Amniotic epithelial cell (primary cell): Measurements from ENCODE around the gene CRYBB3.

ENCODE experiments used
- DNase-seq: peaks from one replicate; pipeline ENCODE4 v3.0.0-alpha.2; 2010; ENCODE audit warnings: low read depth

The CRYBB3 gene

GRCh38 chr22:25199731-25200520 is at the start of gene CRYBB3:
TSS of gene CRYBB3 (plus strand) at chr22:25199858. CDS start at chr22:25201397, 1,539 bp downstream.
- DNase-seq = no peak

GRCh38 chr22:25153961-25154666 is 45.5 kb upstream of the CRYBB3 start:
- DNase-seq = peak; percentile 86

DNA sequence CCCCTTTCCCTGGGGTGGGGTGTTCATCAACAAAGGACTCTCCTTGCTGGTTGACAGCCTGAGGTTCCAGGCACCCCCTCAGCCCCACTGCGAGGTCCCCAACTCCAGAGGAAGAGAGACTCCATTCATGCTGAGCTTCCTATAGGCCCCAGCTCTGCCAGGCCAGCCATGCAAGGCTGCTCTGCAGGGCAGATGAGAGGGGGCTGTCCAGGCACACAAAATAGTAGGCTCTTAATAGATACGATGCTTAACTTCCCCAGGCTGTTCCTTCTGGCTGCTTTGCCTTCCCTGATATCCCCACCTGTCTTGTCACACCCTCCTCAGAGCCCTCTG is 45.0 kb upstream of the CRYBB3 start:
- DNase-seq = no peak

DNA sequence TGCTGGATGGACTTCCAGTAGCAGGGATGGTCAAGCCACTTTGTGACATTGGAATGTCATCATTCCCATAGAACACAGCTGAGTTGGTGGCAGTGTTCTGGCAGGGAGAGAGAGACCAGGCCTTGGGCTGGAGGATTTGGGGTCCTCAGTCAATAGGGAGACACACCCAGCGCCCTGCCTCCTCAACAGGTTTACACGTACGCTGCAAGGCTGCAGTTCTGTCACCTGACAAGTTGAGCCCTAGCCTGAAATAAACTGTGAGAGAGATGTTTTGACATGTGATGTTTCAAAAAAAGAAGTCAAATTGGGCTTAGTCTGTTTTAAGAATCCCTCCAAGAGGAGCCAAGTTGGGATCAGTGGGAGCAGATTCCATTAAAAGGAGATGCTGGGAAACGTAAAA is 42.9 kb upstream of the CRYBB3 start:
- DNase-seq = no peak

DNA sequence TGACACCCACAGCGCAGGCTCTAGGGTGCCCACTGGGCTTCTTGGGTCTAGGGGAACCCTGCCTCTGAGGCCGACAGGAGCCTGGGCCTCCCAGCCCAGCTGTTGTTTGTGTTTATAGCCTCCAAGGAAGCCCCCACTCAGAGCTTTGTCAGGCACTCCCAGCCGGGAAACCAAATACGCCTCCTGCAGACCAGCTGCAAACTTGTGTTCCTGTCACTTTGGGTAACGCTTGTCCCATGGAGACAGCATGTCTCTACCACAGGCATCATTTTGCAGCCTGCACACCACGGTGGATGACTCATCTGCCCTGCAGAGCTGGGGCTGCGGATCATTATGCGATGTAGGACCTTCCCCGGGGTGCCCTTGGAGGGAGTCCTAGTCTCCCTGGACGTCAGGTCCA is 40.6 kb upstream of the CRYBB3 start:
- DNase-seq = no peak

- no peak for DNase-seq
Observed at GRCh38 chr22:25160120-25160996, 39.3 kb upstream of the CRYBB3 start.

GRCh38 chr22:25161017-25161915 is 38.4 kb upstream of the CRYBB3 start:
- no peak for DNase-seq

- no peak for DNase-seq
Observed at GRCh38 chr22:25161916-25162530, 37.6 kb upstream of the CRYBB3 start.

GRCh38 chr22:25162561-25162960 is 37.1 kb upstream of the CRYBB3 start:
- DNase-seq = no peak

- DNase-seq = no peak
Observed at GRCh38 chr22:25165785-25166184, 33.9 kb upstream of the CRYBB3 start.

DNA sequence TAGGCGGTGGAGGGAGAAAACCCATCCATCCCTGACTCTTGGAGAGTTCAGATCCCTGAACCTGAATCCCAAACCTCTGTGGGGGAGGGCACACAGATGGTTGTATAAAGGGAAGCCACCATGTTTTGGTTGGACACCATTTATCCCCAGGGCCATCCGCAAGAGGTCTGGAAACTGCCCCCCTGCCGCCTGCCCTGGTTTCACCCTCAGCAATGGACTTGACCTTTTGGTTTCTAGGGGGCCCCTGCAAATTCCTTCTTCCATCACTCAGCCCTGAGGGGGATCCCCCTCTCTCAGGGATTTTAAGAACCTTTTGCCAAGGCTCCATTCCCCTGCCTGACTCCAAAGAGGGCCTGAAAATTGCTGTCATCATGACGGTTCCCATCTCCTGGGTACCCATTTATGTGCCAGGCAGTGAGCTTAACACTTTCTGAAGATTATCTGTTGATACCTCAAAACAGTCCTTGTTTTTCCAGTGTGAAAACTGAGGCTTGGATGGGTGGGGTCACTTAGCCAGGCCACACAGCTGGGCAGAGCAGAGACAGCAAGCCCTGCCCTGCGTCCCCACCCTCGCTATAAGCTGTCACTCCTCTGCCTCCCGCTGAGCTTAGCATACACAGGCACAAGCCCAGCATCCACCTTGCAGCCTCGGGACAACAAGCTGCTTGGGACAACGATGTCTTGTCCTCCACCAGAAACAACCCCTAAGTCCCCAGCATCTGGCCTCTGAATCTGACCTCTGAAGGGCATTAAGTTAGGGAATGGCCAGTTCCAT is 33.2 kb upstream of the CRYBB3 start:
- DNase-seq = no peak

- no peak for DNase-seq
Observed at GRCh38 chr22:25167082-25167481, 32.6 kb upstream of the CRYBB3 start.

DNA sequence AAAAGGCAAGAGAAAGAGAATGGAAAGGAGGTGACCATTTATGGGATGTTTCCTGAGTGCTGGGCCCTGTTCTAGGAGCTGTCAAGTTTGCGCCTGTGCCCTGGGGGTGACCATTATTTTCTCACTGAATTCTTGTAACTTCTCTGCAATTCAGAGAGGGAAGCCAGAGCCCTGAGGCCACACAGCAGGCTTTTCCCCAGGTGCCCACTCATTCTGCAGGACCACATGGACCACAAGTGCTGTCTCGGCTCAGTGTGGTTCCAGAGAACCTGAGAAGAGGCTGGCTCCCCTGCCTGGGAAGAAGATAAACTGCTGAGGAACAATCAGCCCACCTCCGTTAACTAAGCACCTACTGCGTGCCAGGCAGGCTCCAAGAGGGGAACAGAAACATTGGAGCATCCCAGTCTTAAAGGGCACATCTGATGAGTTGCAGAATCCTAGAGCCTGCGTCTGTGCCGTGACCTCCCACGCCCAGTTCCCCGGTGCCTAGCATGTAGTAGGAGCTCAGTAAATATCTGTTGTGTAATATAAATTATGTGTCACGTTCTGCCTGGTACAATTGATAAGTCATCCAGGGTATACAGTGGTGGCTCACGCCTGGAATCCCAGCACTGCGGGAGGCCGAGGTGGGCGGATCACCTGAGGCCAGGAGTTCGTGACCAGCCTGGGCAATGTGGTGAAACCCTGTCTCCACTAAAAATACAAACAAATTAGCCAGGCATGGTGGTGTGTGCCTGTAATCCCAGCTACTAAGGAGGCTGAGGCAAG is 31.6 kb upstream of the CRYBB3 start:
- no peak for DNase-seq

- DNase-seq = no peak
Observed at GRCh38 chr22:25169278-25170031, 30.2 kb upstream of the CRYBB3 start.

DNA sequence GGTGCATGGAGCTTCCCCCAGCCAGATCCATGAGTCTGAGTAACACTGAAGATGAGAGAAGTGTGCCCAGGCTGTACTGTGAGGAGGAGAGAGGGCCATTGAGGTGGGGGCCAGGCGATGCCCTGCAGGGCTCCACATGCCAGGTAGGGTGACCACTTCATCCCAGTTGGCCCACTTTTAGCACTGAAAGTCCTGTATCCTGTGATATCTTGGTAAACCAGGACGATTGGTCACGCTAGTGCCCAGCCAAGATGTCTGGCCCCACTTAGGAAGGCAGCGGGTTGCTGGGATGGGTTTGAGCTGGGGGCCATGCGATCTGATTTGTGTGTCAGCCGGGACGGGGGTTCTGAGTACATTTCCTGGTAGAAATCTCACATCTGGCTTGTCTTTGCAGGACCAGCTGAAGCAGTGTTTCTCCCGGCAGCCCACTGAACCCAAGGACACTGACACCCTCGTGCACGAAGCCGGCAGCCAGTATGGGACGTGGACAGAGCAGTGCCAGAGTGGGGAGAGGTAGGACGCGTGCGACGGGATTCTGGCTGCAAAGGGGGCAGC is 29.2 kb upstream of the CRYBB3 start:
- DNase-seq = no peak

GRCh38 chr22:25172153-25172552 is 27.5 kb upstream of the CRYBB3 start:
- DNase-seq = no peak

DNA sequence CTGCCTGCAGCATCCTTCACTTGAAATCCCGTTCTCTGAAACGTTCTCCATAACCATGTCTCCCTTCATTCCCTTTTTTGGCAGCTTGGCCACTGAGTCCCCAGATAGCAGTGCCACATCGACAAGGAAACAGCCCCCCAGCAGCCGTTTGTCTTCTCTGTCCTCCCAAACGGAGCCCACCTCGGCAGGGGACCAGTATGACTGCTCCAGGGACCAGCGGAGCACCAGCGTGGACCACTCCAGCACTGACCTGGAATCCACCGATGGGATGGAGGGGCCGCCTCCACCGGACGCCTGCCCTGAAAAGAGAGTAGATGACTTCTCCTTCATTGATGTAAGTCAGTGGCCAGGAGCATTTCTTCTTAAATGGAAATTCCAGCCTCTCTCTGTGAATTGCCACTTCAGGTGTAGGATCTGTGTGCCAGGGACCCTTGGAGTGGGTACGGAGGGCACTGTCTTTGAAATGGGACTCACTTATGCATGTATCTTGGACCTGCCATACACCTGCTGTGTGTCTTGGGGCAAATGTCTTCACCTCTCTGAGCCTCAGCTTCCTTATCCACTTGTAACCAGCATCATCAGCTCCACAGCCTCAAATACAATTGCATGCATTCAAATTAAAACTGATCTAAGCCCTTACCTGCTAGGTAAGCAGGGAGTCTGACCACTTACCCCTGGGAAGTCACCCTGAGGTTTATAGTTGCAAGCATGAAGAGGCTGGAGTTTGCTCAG is 25.3 kb upstream of the CRYBB3 start:
- no peak for DNase-seq

- DNase-seq = no peak
Observed at GRCh38 chr22:25174888-25175411, 24.7 kb upstream of the CRYBB3 start.
